ENCODE results near the gene CABP1.

DNA sequence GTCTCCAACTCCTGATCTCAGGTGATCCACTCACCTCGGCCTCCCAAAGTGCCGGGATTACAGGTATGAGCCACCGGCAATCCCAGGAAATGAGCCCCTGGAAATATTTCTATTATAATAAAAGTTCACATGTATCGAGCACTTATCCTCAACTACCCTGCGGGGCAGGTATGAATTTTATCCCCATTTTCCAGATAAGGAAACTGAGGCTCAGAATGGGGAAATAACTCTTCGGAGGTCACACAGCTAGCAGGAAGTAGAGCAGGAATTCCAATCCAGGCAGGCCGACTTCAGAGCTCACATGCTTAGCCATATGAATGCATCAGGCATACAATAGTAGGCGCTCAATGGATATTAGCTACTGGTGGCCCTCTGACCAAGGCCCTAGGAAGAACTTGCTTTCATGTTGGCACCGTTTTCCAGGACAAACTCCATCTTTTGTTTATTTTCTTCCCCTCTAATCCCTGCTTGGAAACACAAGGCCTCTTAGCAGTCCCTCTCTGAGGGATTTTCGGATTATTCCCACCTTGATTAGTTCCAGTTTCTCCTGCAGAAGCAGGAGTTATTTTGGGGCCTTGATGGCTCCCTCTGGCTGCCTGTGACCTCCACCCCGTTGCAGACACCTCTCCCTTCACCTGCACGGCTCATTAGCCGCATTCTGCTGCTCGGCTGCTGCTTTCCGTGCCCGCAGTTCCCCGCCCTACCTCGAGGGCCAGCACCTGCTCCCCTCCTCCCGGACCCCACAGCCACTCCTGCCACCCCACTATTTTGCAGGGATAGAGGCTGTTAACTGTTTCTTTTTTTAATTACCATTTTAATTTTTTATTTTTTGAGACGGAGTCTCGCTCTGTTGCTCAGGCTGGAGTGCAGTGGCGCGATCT, 40.5 kb upstream of the CABP1 start:
- TF ChIP-seq EZH2 (IDR thresholded peaks at IDR 0.05) (no peak), POLR2AphosphoS5 (IDR thresholded peaks at IDR 0.05; ENCODE audit: borderline replicate concordance, low read depth, low read length) (no peak), FOXP2 (optimal IDR thresholded peaks at IDR 0.05; ENCODE audit: control extremely low read depth, extremely low read length, insufficient read depth) (no peak)

All from SK-N-MC (cell line).